GDM1 (cell line): ENCODE data around the gene UTP20.
"Not testable (repeated sequence)": the region's sequence is repeated elsewhere in the genome, so short reads cannot be mapped to it uniquely, and the experiment has no call there.

Source experiments
- DNase-seq: peaks from one replicate; lab custom pipeline; 2025; lab: John Stamatoyannopoulos, UW

UTP20 gene

GRCh38 chr12:101327051-101327450, 47.1 kb downstream of the UTP20 start:
- no peak for DNase-seq

- no peak for DNase-seq
These were observed 47.6 kb downstream of the UTP20 start for GRCh38 chr12:101327546-101327945.

- DNase-seq = no peak
These were observed 49.0 kb downstream of the UTP20 start for GRCh38 chr12:101328917-101329316.

- DNase-seq = no peak
These were observed 50.7 kb downstream of the UTP20 start for GRCh38 chr12:101330631-101331030.

GRCh38 chr12:101336437-101336836, 56.5 kb downstream of the UTP20 start:
- no peak for DNase-seq

GRCh38 chr12:101338087-101338486, 58.2 kb downstream of the UTP20 start:
- DNase-seq = no peak

- no peak for DNase-seq
These were observed 64.0 kb downstream of the UTP20 start for GRCh38 chr12:101343893-101344292.

- DNase-seq = no peak
These were observed 71.8 kb downstream of the UTP20 start for GRCh38 chr12:101351682-101352081.

- no peak for DNase-seq
These were observed 76.9 kb downstream of the UTP20 start for GRCh38 chr12:101356794-101357193.

GRCh38 chr12:101361455-101361854, 81.5 kb downstream of the UTP20 start:
- DNase-seq = no peak

- no peak for DNase-seq
These were observed 88.1 kb downstream of the UTP20 start for GRCh38 chr12:101368016-101368415.

- no peak for DNase-seq
These were observed 92.5 kb downstream of the UTP20 start for GRCh38 chr12:101372431-101372830.

- DNase-seq = no peak
These were observed 95.7 kb downstream of the UTP20 start for GRCh38 chr12:101375573-101375972.

- DNase-seq = no peak
These were observed 99.2 kb downstream of the UTP20 start for GRCh38 chr12:101379149-101379548.

GRCh38 chr12:101391181-101391580, 111.3 kb downstream of the UTP20 start:
- DNase-seq = not testable (repeated sequence)

- no peak for DNase-seq
These were observed 127.1 kb downstream of the UTP20 start for GRCh38 chr12:101407049-101407435.

GRCh38 chr12:101407436-101408345, 127.8 kb downstream of the UTP20 start, which contains the start of gene ARL1:
Gene ARL1, minus strand, starts transcription at chr12:101407772. Its CDS starts 127 bp downstream, at chr12:101407645.
- peak; percentile 77 for DNase-seq

- not testable (repeated sequence) for DNase-seq
These were observed 130.3 kb downstream of the UTP20 start for GRCh38 chr12:101410169-101410568.

- peak; percentile 9 for DNase-seq
These were observed 134.7 kb downstream of the UTP20 start for GRCh38 chr12:101414533-101415119.

- no peak for DNase-seq
These were observed 135.3 kb downstream of the UTP20 start for GRCh38 chr12:101415228-101415627.

- DNase-seq = not testable (repeated sequence)
These were observed 142.2 kb downstream of the UTP20 start for GRCh38 chr12:101422066-101422465.

GRCh38 chr12:101424620-101425019, 144.7 kb downstream of the UTP20 start:
- DNase-seq = no peak

GRCh38 chr12:101430456-101430855, 150.6 kb downstream of the UTP20 start:
- DNase-seq = no peak
